ENCODE data around the gene ALX4.

Gene ALX4

GRCh38 chr11:44335052-44335760 is 25.3 kb upstream of the ALX4 start:
- no peak for DNase-seq

DNA sequence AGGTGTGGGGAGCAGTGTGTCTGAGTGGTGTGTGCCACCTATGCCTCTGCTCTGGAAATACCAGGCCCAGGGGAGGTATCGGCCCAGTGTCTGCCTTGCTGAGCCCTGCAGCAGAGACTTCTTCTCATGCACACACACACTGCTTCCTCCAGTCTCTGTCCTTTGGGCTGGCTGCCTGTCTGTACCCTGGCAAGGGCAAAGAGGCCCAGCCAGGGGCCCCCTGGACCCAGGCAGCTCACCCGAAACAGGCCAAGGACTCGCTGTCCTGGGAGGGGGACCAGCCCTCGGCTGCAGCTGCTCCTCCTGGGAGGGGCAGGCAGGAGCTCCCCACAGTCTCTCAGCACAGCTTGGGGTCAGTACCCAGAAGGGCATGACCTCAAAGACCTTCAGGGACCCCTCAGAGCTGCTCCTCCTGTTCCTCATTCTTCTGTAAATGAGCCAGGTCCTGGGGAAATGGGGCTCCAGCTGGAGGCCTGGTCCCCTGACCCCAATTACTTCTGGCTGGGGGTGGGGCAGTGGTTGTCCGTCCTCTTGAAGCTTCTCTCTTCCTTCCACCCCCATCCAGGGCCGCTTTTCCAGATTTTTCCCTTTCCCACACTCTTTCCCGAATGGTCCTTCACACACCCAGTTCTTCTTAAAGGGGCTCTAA is 24.5 kb upstream of the ALX4 start:
- DNase-seq, result no peak

DNA sequence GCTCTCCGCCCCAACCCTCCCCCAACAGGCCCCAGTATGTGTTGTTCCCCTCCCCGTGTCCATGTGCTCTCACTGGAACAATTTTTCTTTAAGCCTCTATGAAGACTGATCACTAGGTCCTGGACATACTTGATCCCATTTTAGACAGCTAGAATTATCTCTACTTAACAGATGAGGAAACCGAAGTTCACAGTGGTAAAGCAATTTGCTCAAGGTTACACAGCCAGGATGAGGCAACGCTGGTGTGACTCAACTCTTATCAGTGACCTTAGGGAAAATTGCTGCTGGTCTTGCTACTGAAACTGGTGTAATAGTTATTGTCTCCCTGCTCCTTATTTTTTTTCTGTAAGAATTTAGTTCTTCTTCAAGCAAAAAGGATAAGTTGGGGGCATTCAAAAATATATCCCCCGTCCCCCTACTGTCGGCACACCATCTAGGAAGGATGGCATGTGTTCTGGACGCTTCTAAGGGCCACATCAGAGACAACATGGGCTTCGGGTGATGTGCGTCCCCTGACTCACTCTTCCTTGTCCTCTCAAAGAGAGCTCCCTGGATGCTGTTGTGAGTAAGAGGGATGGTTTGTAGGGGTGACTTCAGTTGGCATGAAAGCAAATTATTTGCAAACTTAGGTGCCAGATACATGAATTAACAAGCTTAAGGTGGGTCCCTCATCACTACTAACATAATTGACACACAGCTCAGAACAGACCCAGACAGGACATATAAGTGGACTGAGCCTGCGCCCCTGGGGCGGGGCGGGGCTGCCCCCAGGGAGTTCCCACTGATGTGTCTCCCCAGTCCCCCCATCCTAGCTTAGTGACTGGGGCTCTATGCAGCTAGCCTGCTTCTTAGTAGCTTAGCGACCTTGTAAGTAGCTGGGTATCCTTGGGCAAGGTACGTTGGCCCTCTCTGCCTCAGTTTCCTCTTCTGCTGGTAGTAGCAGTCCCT is 23.6 kb upstream of the ALX4 start:
- DNase-seq, result no peak

DNA sequence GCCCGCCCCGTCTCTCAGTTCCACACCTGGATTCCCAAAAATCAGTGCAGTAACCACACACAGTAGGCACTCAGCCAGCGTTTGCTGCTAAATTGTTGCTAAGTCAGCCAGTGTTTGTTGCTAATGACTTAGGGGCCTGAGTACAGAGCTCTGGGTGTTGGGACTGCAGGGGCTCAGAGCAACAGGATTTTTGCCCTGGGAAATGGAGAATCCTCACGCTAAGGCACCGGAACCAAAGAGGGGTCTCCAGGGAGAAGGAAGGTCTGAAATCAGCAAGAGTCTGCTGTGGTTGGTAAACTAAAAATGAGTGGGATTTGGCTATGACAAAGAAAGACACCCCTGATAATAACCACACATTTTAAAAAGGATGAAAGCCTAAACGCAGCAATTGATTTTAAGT is 22.7 kb upstream of the ALX4 start:
- no peak for DNase-seq

DNA sequence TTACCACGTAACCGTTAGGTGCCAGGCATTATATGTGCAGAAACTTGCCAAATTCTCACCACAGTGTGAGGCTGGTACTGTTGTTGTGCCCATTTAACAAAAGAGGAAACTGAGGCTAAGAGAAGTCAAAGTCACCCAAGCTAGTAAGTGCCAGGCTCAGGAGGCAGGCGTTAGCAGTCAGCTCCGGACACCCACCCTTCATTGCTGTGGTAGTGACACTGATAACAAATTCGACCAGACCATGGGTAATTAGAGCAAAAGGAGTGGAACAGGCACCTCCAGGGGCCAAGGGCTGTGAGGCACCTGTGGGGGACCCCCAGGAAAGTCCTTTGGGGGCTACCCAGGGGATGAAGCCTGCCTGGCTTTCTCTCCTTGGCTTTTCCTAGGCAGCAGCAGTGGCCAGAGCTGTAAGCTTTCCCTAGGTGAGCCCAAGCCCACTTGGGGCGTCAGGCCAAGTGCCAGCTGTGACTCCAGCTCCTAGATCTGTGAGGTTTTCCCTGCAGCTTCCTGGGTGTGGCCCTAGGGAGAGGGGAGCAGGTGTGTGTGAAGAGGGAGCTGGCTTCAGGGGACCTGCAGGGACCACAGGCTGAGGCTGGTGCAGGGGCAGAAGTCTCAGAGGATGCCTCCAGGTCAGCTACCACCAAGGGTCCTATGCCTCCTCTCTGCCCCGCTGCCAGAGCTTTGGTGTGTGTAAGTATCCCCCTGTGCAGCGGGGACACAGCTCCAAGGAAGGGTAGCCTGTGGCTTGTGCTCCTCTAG is 19.7 kb upstream of the ALX4 start:
- DNase-seq, result peak; percentile 61

DNA sequence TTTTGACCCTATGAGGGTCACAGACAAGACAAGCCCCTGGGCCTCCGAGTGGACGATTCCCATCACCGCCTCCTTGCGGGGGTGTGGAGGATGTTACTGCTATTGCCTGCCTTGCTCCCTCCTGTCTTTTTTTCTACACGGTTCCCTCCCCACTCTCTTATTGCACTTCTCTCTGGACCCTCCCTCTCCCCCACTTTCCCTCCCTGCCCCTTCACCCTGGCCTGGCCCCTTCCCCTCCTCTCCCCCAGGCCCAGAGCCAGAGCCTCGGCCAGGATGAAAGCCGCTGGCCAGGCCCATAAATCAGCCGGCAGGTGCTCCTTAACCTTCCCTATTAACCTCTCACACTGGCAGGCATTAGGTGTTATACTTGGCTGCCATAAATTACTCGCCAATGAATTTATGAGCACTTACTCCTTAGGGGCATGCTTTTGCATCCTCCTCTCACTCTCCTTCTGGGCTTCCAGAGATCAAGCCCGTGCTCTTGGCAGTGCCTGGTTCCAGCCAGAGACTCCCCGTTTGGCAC is 18.3 kb upstream of the ALX4 start:
- DNase-seq, result no peak

DNA sequence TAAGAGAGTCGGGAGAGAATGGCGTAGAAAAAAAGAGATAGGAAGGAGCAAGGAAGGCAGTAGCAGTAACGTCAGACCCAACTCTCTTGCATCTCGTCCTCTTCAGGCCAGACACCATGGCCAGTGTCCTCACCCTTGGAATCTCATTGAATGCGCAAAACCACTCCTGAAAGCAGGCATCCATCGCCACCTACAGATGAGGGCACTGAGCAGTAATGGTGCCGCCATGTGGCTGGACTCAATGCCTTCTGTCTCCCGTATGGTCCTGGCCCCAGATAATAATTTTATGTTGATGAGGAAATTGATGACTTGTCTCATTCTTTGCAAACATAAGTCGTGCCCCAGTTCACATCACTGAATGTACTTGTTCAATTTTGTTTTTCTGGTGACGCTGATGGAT is 17.8 kb upstream of the ALX4 start:
- DNase-seq, result no peak

DNA sequence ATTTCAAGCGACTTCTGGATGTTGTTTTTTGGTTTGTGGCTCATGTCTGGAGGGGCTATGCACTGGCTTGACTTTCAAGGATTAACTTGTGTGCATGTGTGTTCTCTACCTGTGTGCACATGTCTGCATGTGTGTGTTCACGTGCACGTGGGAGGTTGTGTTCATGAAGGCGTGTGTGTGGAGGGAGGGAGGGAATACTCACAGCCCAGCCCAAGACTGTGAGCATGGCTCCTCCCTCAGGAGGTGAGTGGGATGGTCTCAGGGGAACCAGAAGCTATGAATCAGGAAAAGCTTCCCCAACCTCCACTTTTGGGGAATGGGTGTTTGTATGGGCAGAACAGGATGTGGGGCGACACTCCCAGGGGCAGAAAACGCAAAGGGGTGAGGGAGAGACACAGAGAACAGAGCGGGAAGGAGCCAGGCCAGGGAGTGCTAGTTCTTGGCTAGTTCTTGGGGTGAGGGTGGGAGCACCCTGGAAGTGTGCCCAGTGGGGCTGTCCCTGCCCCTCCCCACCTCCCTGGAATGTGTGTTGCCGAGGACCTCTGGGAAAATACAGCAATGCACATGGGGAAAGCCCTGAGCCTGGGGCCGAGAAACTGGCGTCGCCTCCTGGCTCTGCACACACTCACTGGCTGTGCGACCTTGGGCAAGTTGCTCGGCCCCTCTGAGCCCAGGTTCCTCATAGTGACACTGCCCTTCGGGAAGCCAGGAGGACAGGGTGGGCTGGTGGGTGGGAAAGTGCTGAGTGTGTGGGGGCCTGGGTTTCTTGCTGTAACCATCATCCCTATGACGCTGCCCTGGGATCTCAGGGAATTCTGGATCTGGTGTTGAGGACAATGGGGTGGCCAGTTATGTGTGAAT is 16.9 kb upstream of the ALX4 start:
- peak; percentile 18 for DNase-seq

DNA sequence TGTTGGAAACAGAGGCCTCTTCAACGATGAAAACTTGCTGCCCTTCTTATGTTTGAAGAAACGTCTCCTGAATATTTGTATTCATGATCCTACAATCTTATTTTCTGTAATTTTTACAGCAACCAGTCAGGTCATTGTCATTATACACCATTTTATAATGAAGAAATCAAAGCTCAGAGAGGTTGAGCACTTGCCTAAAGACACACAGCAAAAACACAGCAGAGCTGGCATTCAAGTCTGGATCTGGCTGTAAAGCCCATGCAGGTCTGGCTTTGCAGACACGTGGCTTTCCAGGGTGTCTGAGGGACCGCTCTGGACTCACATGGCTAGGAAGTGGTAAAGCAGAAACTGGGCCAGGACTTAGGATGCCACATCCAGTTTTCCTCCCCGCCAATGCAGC is 15.8 kb upstream of the ALX4 start:
- DNase-seq, result no peak

DNA sequence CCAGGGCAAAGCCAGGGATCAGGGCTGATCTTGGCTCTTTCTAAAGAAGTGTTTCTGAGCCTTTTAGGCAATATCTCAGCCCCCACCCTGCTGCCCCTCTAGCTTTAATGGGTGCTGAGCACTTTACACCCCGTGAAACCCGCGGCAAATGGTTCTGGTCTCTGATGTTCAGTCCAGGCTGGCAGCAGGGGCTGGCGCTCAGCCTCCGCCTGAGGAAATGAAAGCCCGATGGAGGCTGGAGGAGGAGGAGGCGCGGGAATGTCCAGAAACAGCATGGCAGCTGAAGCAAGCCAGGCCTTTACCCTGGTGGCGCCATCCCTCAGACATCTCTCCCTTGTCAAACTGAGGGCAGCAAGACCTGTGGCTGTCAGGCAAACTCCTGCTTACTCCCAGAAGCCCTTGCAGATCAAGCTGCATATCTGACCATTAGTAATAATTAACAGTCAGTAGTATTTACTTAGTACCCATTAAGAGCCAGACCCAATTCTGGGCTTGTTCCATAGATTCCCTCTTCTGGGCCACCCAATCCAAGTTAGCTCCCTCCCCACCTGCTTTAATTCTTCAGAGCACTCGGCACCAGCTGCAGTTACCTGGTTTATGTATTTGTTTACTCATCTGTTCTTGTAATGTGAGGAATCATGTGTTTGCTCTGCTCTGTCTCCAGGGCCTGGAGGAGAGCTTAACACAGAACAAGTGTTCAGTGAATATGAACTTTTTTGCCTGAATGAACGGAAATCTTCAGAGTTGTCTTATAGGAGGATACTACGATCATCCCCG is 15.0 kb upstream of the ALX4 start:
- DNase-seq, result peak; percentile 49

- DNase-seq, result no peak
These were observed 14.3 kb upstream of the ALX4 start for GRCh38 chr11:44324222-44324621.

DNA sequence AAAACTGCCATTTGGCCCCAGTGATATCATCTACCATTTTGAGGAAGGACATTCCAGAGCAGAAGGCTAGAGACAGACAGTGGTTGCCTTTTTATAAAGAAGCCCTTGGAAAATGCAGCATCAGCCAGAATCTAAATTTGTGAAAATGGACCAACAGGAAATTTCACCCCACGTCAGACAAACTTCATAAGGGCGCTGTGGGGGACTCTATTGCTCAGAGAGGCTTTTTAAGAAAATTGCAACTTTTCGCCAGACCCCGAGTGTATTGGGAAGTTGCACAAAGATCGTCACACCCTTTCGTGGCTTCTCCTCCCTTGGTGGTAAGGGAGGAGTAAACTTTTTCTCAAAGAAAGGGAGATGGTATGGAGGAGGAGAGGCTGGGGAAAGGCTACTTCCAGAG is 12.3 kb upstream of the ALX4 start:
- no peak for DNase-seq

DNA sequence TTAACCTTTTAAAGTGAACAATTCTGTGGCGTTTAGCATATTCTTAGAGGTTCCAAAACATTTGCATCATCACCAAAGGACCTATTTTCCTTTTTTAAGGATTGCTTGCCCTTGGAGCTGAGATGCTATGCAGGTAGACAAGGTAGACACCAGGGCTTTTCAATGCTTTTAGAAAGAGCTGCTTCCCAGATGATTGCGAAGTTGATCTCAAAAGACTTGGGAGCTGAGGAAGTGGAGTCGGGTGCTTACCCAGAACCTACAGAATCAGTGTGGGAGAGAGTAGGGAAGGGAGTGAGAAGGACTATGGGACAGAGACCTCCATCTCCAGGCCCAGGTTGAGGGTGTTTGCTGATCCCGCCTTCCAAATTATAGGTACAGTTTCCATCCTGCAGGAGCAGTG is 11.1 kb upstream of the ALX4 start:
- no peak for DNase-seq

- DNase-seq, result no peak
These were observed 10.5 kb upstream of the ALX4 start for GRCh38 chr11:44320289-44320973.

- DNase-seq, result no peak
These were observed 9.8 kb upstream of the ALX4 start for GRCh38 chr11:44319552-44320288.

DNA sequence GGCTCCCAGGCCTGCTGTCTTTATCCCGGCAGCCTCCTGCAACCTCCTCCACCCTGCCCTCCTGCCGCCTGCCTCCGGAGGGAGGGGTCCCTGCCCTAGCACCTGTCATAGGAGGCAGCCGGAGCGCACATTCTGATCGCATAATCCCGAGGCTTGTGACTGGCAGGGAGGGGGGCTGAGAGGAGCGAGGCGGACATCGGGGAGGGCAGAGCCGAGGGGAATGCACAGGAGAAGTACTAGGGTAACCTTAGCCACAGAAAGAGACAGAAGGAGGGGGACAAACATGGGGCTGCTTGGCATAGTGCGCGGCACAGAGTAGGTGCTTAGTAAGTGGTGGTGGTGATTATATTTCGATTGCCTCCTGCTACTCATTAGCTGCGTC is 9.2 kb upstream of the ALX4 start:
- DNase-seq, result no peak

- no peak for DNase-seq
These were observed 8.4 kb upstream of the ALX4 start for GRCh38 chr11:44318369-44318768.

GRCh38 chr11:44316659-44317240 is 6.8 kb upstream of the ALX4 start:
- DNase-seq, result peak; percentile 57

All from NCI-H2171 (cell line).